Gastroesophageal sphincter (tissue), 4 donors: ENCODE measurements around the gene STXBP6. TPM values are rescaled to one million over a fixed set of nuclear protein-coding genes. Genes with fewer than 3 reads are reported as not detected.

Experiments
- ATAC-seq: fragments of 150-250 bp; one replicate; pipeline ENCODE4 v1.9.1; 2016; ENCODE audit warnings: mild to moderate bottlenecking, moderate library complexity
- H3K27ac ChIP-seq, 4 donors: fragments of 200-600 bp; sonication (generic) in 3 of 4; 1 replicate in 3 of 4; 2 replicates in 1 of 4; pipeline ENCODE4 v1.5.1; 2016 to 2019
- H3K27me3 ChIP-seq: fragments of 200-600 bp; sonication (generic); one replicate; pipeline ENCODE4 v1.5.1; 2019
- H3K36me3 ChIP-seq, 2 donors: fragments of 200-600 bp; sonication (generic); one replicate each; pipeline ENCODE4 v1.5.1; 2019; ENCODE audit warnings: control low read depth in 1 of 2
- H3K4me1 ChIP-seq, 3 donors: fragments of 200-600 bp; sonication (generic); 1 replicate in 2 of 3; 2 replicates in 1 of 3; pipeline ENCODE4 v1.5.1; 2016 to 2019; ENCODE audit warnings: control low read depth in 2 of 3
- H3K4me3 ChIP-seq, 2 donors: fragments of 200-600 bp; sonication (generic); one replicate each; pipeline ENCODE4 v1.5.1; 2019; ENCODE audit warnings: mild to moderate bottlenecking in 1 of 2, moderate library complexity in 1 of 2
- H3K9me3 ChIP-seq, 3 donors: fragments of 200-600 bp; sonication (generic); one replicate each; pipeline ENCODE4 v1.5.1; 2017 to 2019; ENCODE audit warnings: control low read depth in 2 of 3
- EP300 ChIP-seq: sonication (generic); formaldehyde crosslinking; IDR thresholded peaks from one replicate; pipeline ENCODE4 v1.6.1; 2017; ENCODE audit warnings: antibody characterized with exemption, mild to moderate bottlenecking
- POLR2A ChIP-seq, 2 donors: fragments of 450-650 bp; IDR thresholded peaks; one replicate each; pipeline ENCODE4 v1.6.1; 2017; ENCODE audit warnings: antibody characterized with exemption in 2 of 2, mild to moderate bottlenecking in 2 of 2, moderate library complexity in 1 of 2
- POLR2AphosphoS5 ChIP-seq: sonication (generic); formaldehyde crosslinking; IDR thresholded peaks from one replicate; pipeline ENCODE4 v1.6.1; 2017; ENCODE audit warnings: antibody characterized with exemption
- WGBS, 2 donors: methylation state at CpG; one replicate each; pipeline ENCODE4 v1.1.5; 2018; ENCODE audit warnings: low coverage in 1 of 2; 5-methylcytosine and 5-hydroxymethylcytosine counted together
- total RNA-seq, 4 donors: library from RNA; depleted of rRNA; stranded (reverse); fragments of >200 nt; gene quantifications; one replicate each; pipeline ENCODE4 v1.1.0, GENCODE V29; 2016
- TF ChIP-seq, protein P1 (sequence below), 4 experiments: fragments of 200-600 bp in 2 of 4; fragments of 450-650 bp in 2 of 4; sonication (generic) in 1 of 4; IDR thresholded peaks; one replicate each; pipeline ENCODE4 v1.5.1; 2017 to 2019; ENCODE audit warnings: antibody characterized with exemption in 4 of 4, mild to moderate bottlenecking in 2 of 4, moderate library complexity in 2 of 4

Gene STXBP6
- total RNA-seq, 4 donors from 2014 or later: 29.3 to 55.7 (median 44.0) TPM

DNA sequence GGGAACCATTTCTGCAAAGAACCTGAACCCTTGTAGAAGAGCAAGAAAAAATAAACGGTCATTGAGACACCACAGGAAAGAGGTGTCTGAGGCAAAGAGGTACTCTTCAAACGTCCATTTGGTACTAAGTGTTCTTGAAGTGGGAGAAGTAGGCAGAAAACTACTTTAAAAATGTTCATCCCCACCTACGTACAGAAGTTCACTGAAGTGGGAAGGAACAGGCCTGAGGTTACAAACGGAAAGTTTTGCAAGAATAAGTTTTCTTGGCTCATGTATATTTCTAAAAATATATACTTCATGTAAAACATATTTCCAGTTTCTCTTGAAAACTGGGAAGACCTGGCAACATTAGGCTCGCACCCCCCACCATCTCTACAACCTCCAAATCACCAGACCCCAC, 61.2 kb downstream of the STXBP6 start:
- peaks cover 7 to 37% (median 14%) of the 10 kb centered on the region in 3 donors for H3K4me1 ChIP-seq
- TF ChIP-seq POLR2A (IDR thresholded peaks at IDR 0.05): no peak
- TF ChIP-seq, protein P1, sequence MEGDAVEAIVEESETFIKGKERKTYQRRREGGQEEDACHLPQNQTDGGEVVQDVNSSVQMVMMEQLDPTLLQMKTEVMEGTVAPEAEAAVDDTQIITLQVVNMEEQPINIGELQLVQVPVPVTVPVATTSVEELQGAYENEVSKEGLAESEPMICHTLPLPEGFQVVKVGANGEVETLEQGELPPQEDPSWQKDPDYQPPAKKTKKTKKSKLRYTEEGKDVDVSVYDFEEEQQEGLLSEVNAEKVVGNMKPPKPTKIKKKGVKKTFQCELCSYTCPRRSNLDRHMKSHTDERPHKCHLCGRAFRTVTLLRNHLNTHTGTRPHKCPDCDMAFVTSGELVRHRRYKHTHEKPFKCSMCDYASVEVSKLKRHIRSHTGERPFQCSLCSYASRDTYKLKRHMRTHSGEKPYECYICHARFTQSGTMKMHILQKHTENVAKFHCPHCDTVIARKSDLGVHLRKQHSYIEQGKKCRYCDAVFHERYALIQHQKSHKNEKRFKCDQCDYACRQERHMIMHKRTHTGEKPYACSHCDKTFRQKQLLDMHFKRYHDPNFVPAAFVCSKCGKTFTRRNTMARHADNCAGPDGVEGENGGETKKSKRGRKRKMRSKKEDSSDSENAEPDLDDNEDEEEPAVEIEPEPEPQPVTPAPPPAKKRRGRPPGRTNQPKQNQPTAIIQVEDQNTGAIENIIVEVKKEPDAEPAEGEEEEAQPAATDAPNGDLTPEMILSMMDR (IDR thresholded peaks at IDR 0.05): no peak
- TF ChIP-seq EP300: no peak
- TF ChIP-seq POLR2AphosphoS5: no peak
- H3K36me3 ChIP-seq: no peaks in the 10 kb centered on the region
- 55 to 65% methylated on average over 5 of the region's 5 CpGs for WGBS, 2 donors
- H3K27me3 ChIP-seq: no peaks in the 10 kb centered on the region
- no peak for ATAC-seq
- H3K4me3 ChIP-seq: no peak overlapping the region
- no peak overlapping the region for H3K27ac ChIP-seq
- no peaks in the 10 kb centered on the region for H3K9me3 ChIP-seq

DNA sequence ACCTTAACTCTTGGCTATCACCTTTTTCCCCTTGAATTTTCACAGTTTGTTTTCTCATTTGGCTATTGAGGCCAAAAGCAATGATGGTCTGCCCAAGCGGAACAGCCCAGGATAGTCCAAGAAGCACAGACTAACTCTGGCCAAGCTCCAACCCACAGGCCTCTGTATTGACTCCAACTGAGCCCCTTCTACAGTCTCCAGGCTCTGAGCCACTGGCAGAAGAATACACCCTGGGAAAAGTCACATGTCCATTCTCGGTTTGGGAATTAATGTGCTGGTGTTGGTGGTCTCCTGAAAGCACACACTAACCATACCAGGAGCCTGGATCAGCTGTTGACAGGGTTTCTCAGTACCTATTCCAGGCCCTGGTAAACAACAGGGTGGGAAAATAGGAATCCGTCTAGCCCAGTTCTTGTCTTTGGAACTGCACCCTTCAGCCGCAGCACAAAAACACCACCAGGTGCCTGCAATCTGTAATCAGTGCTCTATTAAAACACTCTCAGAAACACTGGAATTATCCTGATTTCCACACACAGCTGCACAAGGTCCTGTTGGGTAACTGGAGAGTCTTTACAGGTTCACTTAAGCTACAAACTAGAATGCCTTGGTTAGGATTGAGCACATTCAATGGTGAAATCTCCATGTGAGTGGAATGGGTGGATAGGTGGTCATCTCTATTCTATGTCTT, 63.6 kb downstream of the STXBP6 start:
- no peak for TF ChIP-seq POLR2AphosphoS5
- no peak for TF ChIP-seq POLR2A (IDR thresholded peaks at IDR 0.05)
- no peak for TF ChIP-seq EP300
- TF ChIP-seq, protein P1 (IDR thresholded peaks at IDR 0.05): no peak
- peaks cover 7 to 43% (median 11%) of the 10 kb centered on the region in 3 donors for H3K4me1 ChIP-seq
- WGBS, 2 donors: 67 to 96% methylated on average over 3 to 4 of the region's 4 CpGs
- no peak for ATAC-seq
- H3K36me3 ChIP-seq: no peaks in the 10 kb centered on the region
- peak overlapping the region in 1 of 4 donors; percentile 32 for H3K27ac ChIP-seq
- H3K9me3 ChIP-seq: no peaks in the 10 kb centered on the region
- no peak overlapping the region for H3K4me3 ChIP-seq
- no peaks in the 10 kb centered on the region for H3K27me3 ChIP-seq

DNA sequence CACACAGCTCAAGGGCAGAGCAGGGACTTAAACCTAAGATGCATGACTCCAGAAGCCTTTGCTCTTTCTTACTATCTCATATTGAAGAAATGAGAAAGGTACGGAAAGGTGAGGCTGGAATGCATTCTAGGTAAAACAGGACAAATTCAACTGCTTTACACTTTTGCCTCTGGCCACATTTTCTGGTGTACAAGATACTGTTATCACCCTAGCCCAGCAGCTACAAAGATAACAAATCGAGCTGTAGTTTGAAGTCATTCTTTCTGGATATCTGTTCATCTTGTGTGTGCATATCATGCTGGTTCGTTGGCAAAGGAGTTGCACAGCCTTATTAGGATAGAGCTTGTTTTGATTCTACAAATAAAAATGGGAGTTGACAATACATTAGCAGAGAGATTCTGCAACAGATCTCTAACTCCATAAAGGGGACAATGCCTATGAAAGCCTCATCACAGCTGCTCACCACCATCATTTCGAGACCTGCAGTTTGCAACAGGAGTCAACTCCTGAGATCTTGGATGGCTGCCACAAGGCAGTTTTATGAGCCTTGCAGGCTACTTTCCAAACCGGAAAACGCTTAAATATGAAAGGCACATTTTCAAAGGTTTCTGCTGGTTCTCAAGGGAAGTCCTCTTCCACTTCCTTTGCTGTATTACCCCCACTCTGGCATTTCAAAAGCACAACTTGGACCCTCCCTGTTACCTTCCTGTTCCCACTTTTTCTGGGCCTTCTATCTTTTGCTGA, 64.9 kb downstream of the STXBP6 start:
- H3K9me3 ChIP-seq: no peaks in the 10 kb centered on the region
- ATAC-seq: no peak
- H3K4me3 ChIP-seq: no peak overlapping the region
- H3K27me3 ChIP-seq: no peaks in the 10 kb centered on the region
- H3K27ac ChIP-seq: peak overlapping the region in 3 of 4 donors; percentile 12 to 50 (median 32)
- no peaks in the 10 kb centered on the region for H3K36me3 ChIP-seq
- 34 to 52% methylated on average over 5 to 6 of the region's 6 CpGs for WGBS, 2 donors
- H3K4me1 ChIP-seq: peaks cover 7 to 42% (median 11%) of the 10 kb centered on the region in 3 donors
- TF ChIP-seq EP300 (no peak), POLR2AphosphoS5 (no peak), POLR2A (IDR thresholded peaks at IDR 0.05) (no peak)
- TF ChIP-seq, protein P1 (IDR thresholded peaks at IDR 0.05): no peak

DNA sequence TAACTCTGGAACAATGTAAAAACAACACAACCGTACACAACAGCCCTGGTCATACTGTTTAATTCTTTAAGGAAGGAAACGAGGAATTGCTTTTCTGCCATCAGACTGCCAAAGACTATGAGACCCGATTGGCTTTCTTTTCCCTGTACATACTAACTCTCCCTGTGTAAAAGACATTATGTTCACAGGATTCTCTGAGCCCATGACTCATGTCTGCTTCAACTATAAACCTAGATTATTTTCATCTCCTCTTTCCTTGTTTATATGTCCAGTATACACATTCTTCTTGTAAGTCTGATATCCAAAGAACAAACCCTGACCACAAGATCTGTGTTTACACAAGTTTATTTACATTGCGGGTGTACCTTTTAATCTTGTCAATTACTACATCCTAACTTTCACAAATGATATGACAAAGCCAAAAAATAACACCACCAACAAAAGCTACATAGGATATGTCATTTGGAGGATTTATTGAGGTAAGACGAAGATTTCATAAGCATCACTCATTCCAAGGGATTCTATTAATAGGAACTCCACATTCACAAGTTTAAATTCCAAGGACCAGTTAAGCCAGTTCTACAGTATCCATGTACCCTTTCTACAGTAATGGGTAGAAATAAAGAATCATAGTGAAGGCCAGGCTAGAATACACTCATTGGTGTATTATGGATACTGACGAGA, 67.3 kb downstream of the STXBP6 start:
- no peak for ATAC-seq
- Histone ChIP-seq H3K4me3 (no peak overlapping the region), H3K4me1 (peaks cover 7 to 42% (median 11%) of the 10 kb centered on the region in 3 donors), H3K27me3 (no peaks in the 10 kb centered on the region), H3K36me3 (no peaks in the 10 kb centered on the region), H3K9me3 (no peaks in the 10 kb centered on the region), H3K27ac (peak overlapping the region in 3 of 4 donors; percentile 26 to 42 (median 38))
- 37 to 47% methylated on average over 5 to 6 of the region's 6 CpGs for WGBS, 2 donors
- TF ChIP-seq EP300 (no peak), POLR2AphosphoS5 (no peak), POLR2A (IDR thresholded peaks at IDR 0.05) (no peak)
- TF ChIP-seq, protein P1 (IDR thresholded peaks at IDR 0.05): no peak
